Lower leg skin (tissue), 3 donors: ENCODE measurements around the gene DNAI1.

Source experiments
- CTCF ChIP-seq, 3 donors: fragments of 450-650 bp; IDR thresholded peaks; one replicate each; pipeline ENCODE4 v1.5.1; 2016; ENCODE audit warnings: antibody characterized with exemption in 3 of 3, mild to moderate bottlenecking in 3 of 3, moderate library complexity in 2 of 3
- POLR2A ChIP-seq, 2 donors: fragments of 450-650 bp; IDR thresholded peaks; one replicate each; pipeline ENCODE4 v1.6.1; 2016 to 2017; ENCODE audit warnings: antibody characterized with exemption in 2 of 2, mild to moderate bottlenecking in 1 of 2, moderate library complexity in 1 of 2

- TF ChIP-seq CTCF (IDR thresholded peaks at IDR 0.05): no peak
- no peak for TF ChIP-seq POLR2A (IDR thresholded peaks at IDR 0.05)
Measured at GRCh38 chr9:34502891-34503290, 44.3 kb downstream of the DNAI1 start.
